Endothelial cell of umbilical vein (primary cell): ENCODE measurements around the gene RNF43. TPM values are rescaled to one million over a fixed set of nuclear protein-coding genes. Genes with fewer than 3 reads are reported as not detected.

Experiments used
- BruUV-seq: library from RNA; stranded (reverse); fragments of 400-500 nt; replicated peaks from 2 replicates; lab custom pipeline; 2021; lab: Mats Ljungman, UMichigan
- CTCF ChIA-PET: fragments of 300-600, 350-600 bp; sonication (Branson Sonifier 250); formaldehyde crosslinking; loops from one replicate; lab custom pipeline; 2021; ENCODE audit warnings: antibody characterized with exemption, inconsistent platforms; lab: Charles Lee
- POLR2A ChIA-PET: fragments of 300-600, 350-600 bp; sonication (Branson Sonifier 250); formaldehyde crosslinking; loops from one replicate; lab custom pipeline; 2021; ENCODE audit warnings: antibody characterized with exemption, inconsistent platforms; lab: Charles Lee
- DNase-seq: peaks from one replicate; pipeline ENCODE4 v3.0.0-alpha.2; 2011; ENCODE audit warnings: low read depth, low spot score
- FAIRE-seq: peaks from 2 replicates; lab custom pipeline; 2011; peaks lifted over from hg19 to GRCh38; lab: Jason Lieb, UNC
- H2AFZ ChIP-seq: 2 replicates; pipeline ENCODE4 v1.6.0; 2012; ENCODE audit warnings: low read depth, low read length, control low read depth, inconsistent platforms
- H3K27ac ChIP-seq: 2 replicates; pipeline ENCODE4 v1.5.1; 2011; ENCODE audit warnings: low read depth, mild to moderate bottlenecking, control low read depth, low read length, moderate library complexity; ENCODE audit not compliant: insufficient read depth
- H3K27me3 ChIP-seq, 2 experiments: 2 replicates each; pipeline versions ENCODE4 v1.6.0 to v1.6.1; 2011; ENCODE audit warnings: low read length in 2 of 2, mixed read lengths in 1 of 2; ENCODE audit not compliant: control insufficient read depth in 2 of 2, insufficient read depth in 2 of 2
- H3K36me3 ChIP-seq, 2 experiments: 2 replicates in 1 of 2; 3 replicates in 1 of 2; pipeline ENCODE4 v1.5.1; 2011; ENCODE audit warnings: low read length in 2 of 2, mild to moderate bottlenecking in 1 of 2, moderate library complexity in 1 of 2; ENCODE audit not compliant: control insufficient read depth in 2 of 2, insufficient read depth in 2 of 2; ENCODE audit errors: extremely low read depth in 1 of 2
- H3K4me1 ChIP-seq: 3 replicates; pipeline ENCODE4 v1.5.1; 2011; ENCODE audit warnings: mild to moderate bottlenecking, low read length; ENCODE audit not compliant: control insufficient read depth, insufficient read depth; ENCODE audit errors: extremely low read depth
- H3K4me2 ChIP-seq: 2 replicates; pipeline ENCODE4 v1.6.1; 2011; ENCODE audit warnings: low read length, control low read depth, mixed read lengths; ENCODE audit not compliant: insufficient read depth
- H3K4me3 ChIP-seq, 3 experiments: fragments of 200-600 bp in 1 of 3; sonication (generic), shearing (Covaris generic) in 1 of 3; replicated peaks in 1 of 3; 2 replicates each; pipeline ENCODE4 v1.5.1; 2011 to 2016; ENCODE audit warnings: control low read depth in 3 of 3, low read length in 3 of 3, mild to moderate bottlenecking in 2 of 3, inconsistent platforms in 1 of 3, low read depth in 1 of 3, moderate library complexity in 1 of 3; ENCODE audit not compliant: insufficient read depth in 1 of 3
- H3K79me2 ChIP-seq: 2 replicates; pipeline ENCODE4 v1.6.0; 2012; ENCODE audit warnings: low read length, inconsistent platforms; ENCODE audit not compliant: control insufficient read depth, insufficient read depth
- H3K9ac ChIP-seq: replicated peaks from 2 replicates; pipeline ENCODE3; 2011; ENCODE audit warnings: low read length, control low read depth; ENCODE audit not compliant: insufficient read depth; ENCODE audit errors: extremely low read depth
- H3K9me1 ChIP-seq: replicated peaks from 3 replicates; pipeline ENCODE4 v1.6.0; 2011; ENCODE audit warnings: mild to moderate bottlenecking, low read length; ENCODE audit not compliant: control insufficient read depth, insufficient read depth; ENCODE audit errors: extremely low read depth
- H3K9me3 ChIP-seq: replicated peaks from 2 replicates; pipeline ENCODE4 v1.5.1; 2012; ENCODE audit warnings: low read length, inconsistent platforms; ENCODE audit not compliant: control insufficient read depth, insufficient read depth
- H4K20me1 ChIP-seq: replicated peaks from 2 replicates; pipeline ENCODE3; 2011; ENCODE audit warnings: mild to moderate bottlenecking, low read length; ENCODE audit not compliant: control insufficient read depth, insufficient read depth; ENCODE audit errors: extremely low read depth
- EZH2 ChIP-seq: IDR thresholded peaks from 2 replicates; pipeline ENCODE4 v1.6.1; 2012; ENCODE audit warnings: borderline replicate concordance, low read depth, mild to moderate bottlenecking, moderate library complexity, low read length, inconsistent platforms; ENCODE audit not compliant: severe bottlenecking
- FOS ChIP-seq: IDR thresholded peaks from 2 replicates; pipeline ENCODE4 v1.6.1; 2011; ENCODE audit warnings: mild to moderate bottlenecking, low read length, moderate library complexity, borderline replicate concordance; ENCODE audit not compliant: insufficient read depth
- GATA2 ChIP-seq: IDR thresholded peaks from 2 replicates; pipeline ENCODE4 v1.7.0; 2011; ENCODE audit warnings: low read depth, mild to moderate bottlenecking, moderate library complexity, mixed read lengths, low read length; ENCODE audit not compliant: insufficient read length, insufficient read depth
- JUN ChIP-seq: IDR thresholded peaks from 2 replicates; pipeline ENCODE4 v1.6.1; 2011; ENCODE audit warnings: borderline replicate concordance, low read depth; ENCODE audit not compliant: insufficient read length, insufficient read depth
- MYC ChIP-seq: IDR thresholded peaks from one replicate; pipeline ENCODE4 v1.6.1; 2011; ENCODE audit warnings: mild to moderate bottlenecking, low read depth, low read length
- POLR2A ChIP-seq: IDR thresholded peaks from 2 replicates; pipeline ENCODE4 v1.6.1; 2012; ENCODE audit warnings: low read depth, mild to moderate bottlenecking, control low read depth, low read length
- POLR2AphosphoS5 ChIP-seq: IDR thresholded peaks from 2 replicates; pipeline ENCODE4 v1.6.1; 2012; ENCODE audit warnings: low read depth, mild to moderate bottlenecking, control low read depth, low read length, moderate library complexity; ENCODE audit not compliant: insufficient read depth
- dilution Hi-C: fragments of 300-500 bp; cut with MboI; formaldehyde crosslinking; loops from one replicate; pipeline ENCODE4 v1.15.0; 2019; ENCODE audit warnings: low sequenced_read_pairs; ENCODE audit not compliant: extremely low pct_ligation_motif_present
- intact Hi-C: fragments of 100-400 bp; cut with micrococcal nuclease; formaldehyde crosslinking; loops from one replicate; pipeline ENCODE4 v1.10.0; 2022
- polyA plus RNA-seq, 4 experiments: library from polyadenylated mRNA; depleted of rRNA in 3 of 4; stranded (reverse) in 3 of 4; unstranded in 1 of 4; fragments of >200 nt; gene quantifications; 2 replicates each; pipeline versions ENCODE4 v1.2.1 to v1.2.3, GENCODE V29; 2011 to 2012; ENCODE audit warnings: missing spikeins in 1 of 4
- total RNA-seq: library from RNA; stranded (reverse); gene quantifications from 2 replicates; pipeline ENCODE4 v1.2.3, GENCODE V29; 2021
- TF ChIP-seq, protein P1 (sequence below): IDR thresholded peaks from 2 replicates; pipeline ENCODE4 v1.6.1; 2011; ENCODE audit not compliant: insufficient read depth, insufficient read length
- TF ChIP-seq, protein P2 (sequence below), 2 donors: IDR thresholded peaks; 1 replicate in 1 of 2; 2 replicates in 1 of 2; pipeline ENCODE4 v1.5.1; 2011; ENCODE audit warnings: low read length in 2 of 2, mild to moderate bottlenecking in 2 of 2, moderate library complexity in 2 of 2, control low read depth in 1 of 2, inconsistent platforms in 1 of 2, low read depth in 1 of 2; ENCODE audit not compliant: insufficient read depth in 1 of 2; ENCODE audit errors: extremely low read depth in 1 of 2

Gene RNF43
- total and polyA plus RNA-seq, 2 donors (not counting 3 experiments of a cell fraction or from before 2014, with no cell fraction given): not detected

DNA sequence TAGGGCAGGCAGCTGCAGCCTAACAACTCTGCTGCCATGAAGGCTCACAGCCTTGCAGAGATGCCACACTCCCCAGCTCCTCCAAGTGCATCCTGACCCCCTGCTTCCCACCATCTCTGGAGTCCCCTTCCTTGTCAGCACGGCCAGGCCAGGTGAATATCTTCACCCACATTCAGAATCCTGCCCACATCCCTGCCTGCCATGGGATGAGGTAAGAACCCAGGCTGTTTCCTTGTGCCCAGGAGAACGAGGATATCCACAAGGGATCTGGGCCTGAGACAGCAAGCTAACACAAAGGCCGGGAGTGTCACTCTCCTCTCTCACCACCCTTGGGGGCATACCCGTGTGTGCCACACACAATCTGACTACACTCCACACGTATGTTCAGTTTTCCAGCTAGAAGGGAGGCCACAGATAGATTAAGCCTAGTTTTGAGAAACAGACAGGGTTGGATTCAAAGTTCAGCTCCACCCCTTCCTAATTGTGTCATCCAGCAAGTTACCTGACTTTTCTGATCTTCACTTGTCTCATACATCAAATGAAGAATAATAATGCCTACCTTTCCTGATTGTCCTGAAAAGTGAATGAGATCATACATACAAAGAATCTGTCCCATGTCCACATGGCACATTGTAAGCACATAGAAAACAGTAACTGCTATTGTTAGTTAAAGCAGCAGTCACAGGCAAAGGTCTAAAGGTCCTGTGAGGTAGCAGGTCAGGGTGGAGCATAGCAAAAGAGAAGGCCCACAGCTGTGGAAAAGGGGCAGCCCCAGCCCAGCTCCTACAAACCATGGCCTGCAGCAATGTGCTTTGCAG lies 47.9 kb downstream of the RNF43 start:
- H3K9me3 ChIP-seq: no peaks in the 10 kb centered on the region
- H3K4me1 ChIP-seq: no peaks in the 10 kb centered on the region
- H3K27me3 ChIP-seq: peaks cover 0 to 4% of the 10 kb centered on the region in 2 experiments
- FAIRE-seq: no peak
- intact Hi-C loops (no loop called here), dilution Hi-C loops (no loop called here)
- no peaks in the 10 kb centered on the region for H3K36me3 ChIP-seq
- H3K79me2 ChIP-seq: no peaks in the 10 kb centered on the region
- no TSS peak for BruUV-seq
- TF ChIP-seq POLR2AphosphoS5 (no peak), MYC (no peak), FOS (no peak), GATA2 (no peak), POLR2A (no peak), EZH2 (no peak), JUN (no peak)
- TF ChIP-seq, protein P1, sequence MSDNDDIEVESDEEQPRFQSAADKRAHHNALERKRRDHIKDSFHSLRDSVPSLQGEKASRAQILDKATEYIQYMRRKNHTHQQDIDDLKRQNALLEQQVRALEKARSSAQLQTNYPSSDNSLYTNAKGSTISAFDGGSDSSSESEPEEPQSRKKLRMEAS: no peak
- TF ChIP-seq, protein P2, sequence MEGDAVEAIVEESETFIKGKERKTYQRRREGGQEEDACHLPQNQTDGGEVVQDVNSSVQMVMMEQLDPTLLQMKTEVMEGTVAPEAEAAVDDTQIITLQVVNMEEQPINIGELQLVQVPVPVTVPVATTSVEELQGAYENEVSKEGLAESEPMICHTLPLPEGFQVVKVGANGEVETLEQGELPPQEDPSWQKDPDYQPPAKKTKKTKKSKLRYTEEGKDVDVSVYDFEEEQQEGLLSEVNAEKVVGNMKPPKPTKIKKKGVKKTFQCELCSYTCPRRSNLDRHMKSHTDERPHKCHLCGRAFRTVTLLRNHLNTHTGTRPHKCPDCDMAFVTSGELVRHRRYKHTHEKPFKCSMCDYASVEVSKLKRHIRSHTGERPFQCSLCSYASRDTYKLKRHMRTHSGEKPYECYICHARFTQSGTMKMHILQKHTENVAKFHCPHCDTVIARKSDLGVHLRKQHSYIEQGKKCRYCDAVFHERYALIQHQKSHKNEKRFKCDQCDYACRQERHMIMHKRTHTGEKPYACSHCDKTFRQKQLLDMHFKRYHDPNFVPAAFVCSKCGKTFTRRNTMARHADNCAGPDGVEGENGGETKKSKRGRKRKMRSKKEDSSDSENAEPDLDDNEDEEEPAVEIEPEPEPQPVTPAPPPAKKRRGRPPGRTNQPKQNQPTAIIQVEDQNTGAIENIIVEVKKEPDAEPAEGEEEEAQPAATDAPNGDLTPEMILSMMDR (IDR thresholded peaks at IDR 0.05; ENCODE audit: extremely low read depth in 1 of 2, insufficient read depth in 1 of 2, low read depth in 1 of 2, low read length in 2 of 2): no peak
- ChIA-PET CTCF (interaction anchor here (0.7 to 1.2 kb wide), 3 partner anchors 9 to 52 kb away, joined by 3 read pairs; no protein-coding TSS in a partner anchor), POLR2A (no interaction called here)
- no peak overlapping the region for H3K4me2 ChIP-seq
- no peak overlapping the region for H3K27ac ChIP-seq
- no peaks in the 10 kb centered on the region for H3K9me1 ChIP-seq
- no peaks in the 10 kb centered on the region for H4K20me1 ChIP-seq
- no peak overlapping the region for H3K9ac ChIP-seq
- no peak overlapping the region for H3K4me3 ChIP-seq
- no peak overlapping the region for H2AFZ ChIP-seq
- DNase-seq: no peak
